HUES64 (cell line): ENCODE measurements around the gene GATA5.

Source experiments
- H3K27ac ChIP-seq: 2 replicates; pipeline ENCODE4 v1.7.0; 2013; ENCODE audit warnings: low read depth, low read length, inconsistent platforms
- H3K27me3 ChIP-seq: 2 replicates; pipeline ENCODE4 v1.6.1; 2013; ENCODE audit warnings: mild to moderate bottlenecking, low read length; ENCODE audit not compliant: insufficient read depth
- H3K36me3 ChIP-seq: 2 replicates; pipeline ENCODE4 v1.6.1; 2013; ENCODE audit warnings: mild to moderate bottlenecking, low read length; ENCODE audit not compliant: insufficient read depth
- H3K4me1 ChIP-seq: 2 replicates; pipeline ENCODE4 v1.6.1; 2013; ENCODE audit warnings: mild to moderate bottlenecking, low read length, moderate library complexity; ENCODE audit not compliant: insufficient read depth
- H3K4me3 ChIP-seq: 2 replicates; pipeline ENCODE4 v1.5.1; 2013; ENCODE audit warnings: mild to moderate bottlenecking, low read length, moderate library complexity
- H3K9ac ChIP-seq: 2 replicates; pipeline ENCODE4 v1.6.1; 2013; ENCODE audit warnings: mild to moderate bottlenecking, low read depth, low read length
- H3K9me3 ChIP-seq: 2 replicates; pipeline ENCODE4 v1.6.1; 2013; ENCODE audit warnings: low read depth, low read length; ENCODE audit not compliant: insufficient read depth
- WGBS: fragments of 150-250, 120-280 bp; methylation state at CpG from one replicate; pipeline ENCODE4 v1.1.7; 2013; ENCODE audit warnings: missing lambda C conversion rate; 5-methylcytosine and 5-hydroxymethylcytosine counted together

Gene GATA5

GRCh38 chr20:62425281-62426058 is 50.3 kb downstream of the GATA5 start:
- 96% methylated on average over 21 of the region's 21 CpGs for WGBS
- Histone ChIP-seq H3K27me3 (no peaks in the 10 kb centered on the region), H3K36me3 (no peaks in the 10 kb centered on the region), H3K9me3 (no peaks in the 10 kb centered on the region), H3K9ac (no peak overlapping the region), H3K27ac (no peak overlapping the region), H3K4me3 (no peak overlapping the region), H3K4me1 (peaks cover 5% of the 10 kb centered on the region)

- H3K36me3 ChIP-seq: no peaks in the 10 kb centered on the region
- no peak overlapping the region for H3K4me3 ChIP-seq
- H3K27me3 ChIP-seq: no peaks in the 10 kb centered on the region
- WGBS: 84% methylated on average over 23 of the region's 23 CpGs
- H3K9me3 ChIP-seq: no peaks in the 10 kb centered on the region
- H3K27ac ChIP-seq: no peak overlapping the region
- no peak overlapping the region for H3K9ac ChIP-seq
- peaks cover 5% of the 10 kb centered on the region for H3K4me1 ChIP-seq
Measured at GRCh38 chr20:62424249-62425107, 51.3 kb downstream of the GATA5 start.

DNA sequence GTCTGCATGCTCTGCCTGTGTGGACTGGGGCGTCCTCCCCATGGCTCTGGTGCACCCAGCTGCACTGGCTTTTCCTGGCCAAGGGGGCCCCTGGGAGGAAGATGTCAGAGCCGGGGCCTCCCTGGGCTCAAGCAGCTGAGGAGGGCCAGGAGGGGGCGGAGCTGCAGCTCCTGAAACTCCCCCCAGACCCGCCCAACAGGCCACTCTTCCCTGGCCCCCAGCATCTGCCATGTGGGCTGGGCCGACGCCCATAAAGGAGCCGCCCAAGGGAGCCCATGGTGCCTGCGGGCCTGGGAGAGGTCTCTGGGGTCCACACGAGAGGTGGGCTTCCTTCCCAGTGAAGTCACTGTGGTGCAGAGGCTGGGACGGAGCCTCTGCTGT is 52.5 kb downstream of the GATA5 start:
- H3K27ac ChIP-seq: no peak overlapping the region
- H3K27me3 ChIP-seq: no peaks in the 10 kb centered on the region
- H3K4me1 ChIP-seq: peaks cover 5% of the 10 kb centered on the region
- no peak overlapping the region for H3K4me3 ChIP-seq
- H3K9ac ChIP-seq: no peak overlapping the region
- WGBS: 81% methylated on average over 10 of the region's 10 CpGs
- no peaks in the 10 kb centered on the region for H3K36me3 ChIP-seq
- no peaks in the 10 kb centered on the region for H3K9me3 ChIP-seq

DNA sequence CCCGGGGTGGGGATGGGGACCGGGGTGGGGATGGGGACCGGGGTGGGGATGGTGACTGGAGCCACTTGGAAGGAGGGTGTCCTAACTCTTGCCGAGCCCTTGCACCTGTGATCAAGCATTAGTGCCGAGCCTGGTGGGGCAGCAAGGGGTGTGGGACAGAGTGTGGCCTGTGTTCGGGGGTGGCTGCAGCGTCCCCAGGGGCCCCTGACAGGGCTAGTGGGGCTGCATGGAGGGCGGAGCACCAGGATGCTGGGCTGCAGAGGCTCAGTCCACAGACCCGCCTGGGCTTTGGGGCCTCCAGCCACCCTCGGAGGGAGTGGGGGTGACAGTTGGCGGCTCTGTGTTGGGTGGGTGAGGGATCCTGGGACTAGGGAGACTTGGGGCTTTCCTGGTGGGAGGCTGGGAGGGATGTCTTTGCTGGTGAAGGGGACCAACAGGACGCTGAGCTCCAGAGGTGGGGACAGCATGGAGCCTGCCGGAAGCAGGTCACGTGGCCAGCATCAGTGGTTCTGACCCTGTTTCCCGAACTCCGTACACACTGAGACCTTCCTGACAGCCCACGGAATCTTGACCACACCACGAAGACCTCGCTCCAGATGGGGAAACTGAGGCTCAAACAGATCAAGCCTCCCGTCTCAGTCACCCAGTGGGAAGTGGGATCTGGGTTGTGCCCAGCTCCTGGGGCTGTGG is 53.0 kb downstream of the GATA5 start:
- no peaks in the 10 kb centered on the region for H3K27me3 ChIP-seq
- H3K9ac ChIP-seq: no peak overlapping the region
- H3K36me3 ChIP-seq: no peaks in the 10 kb centered on the region
- no peaks in the 10 kb centered on the region for H3K9me3 ChIP-seq
- no peak overlapping the region for H3K4me3 ChIP-seq
- no peak overlapping the region for H3K27ac ChIP-seq
- 95% methylated on average over 18 of the region's 20 CpGs for WGBS
- H3K4me1 ChIP-seq: peaks cover 5% of the 10 kb centered on the region

DNA sequence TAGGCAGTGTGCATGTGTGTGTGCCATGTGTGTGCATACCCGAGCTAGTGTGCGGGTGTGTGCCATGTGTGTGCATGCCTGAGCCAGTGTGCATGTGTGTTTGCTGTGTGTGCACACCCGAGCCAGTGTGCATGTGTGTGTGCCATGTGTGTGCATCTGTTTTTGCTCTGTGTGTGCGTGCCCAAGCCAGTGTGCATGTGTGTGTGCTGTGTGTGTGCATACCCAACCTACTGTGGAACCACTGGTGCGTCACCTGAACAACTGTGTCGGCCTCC is 54.1 kb downstream of the GATA5 start:
- H3K4me3 ChIP-seq: no peak overlapping the region
- H3K36me3 ChIP-seq: no peaks in the 10 kb centered on the region
- WGBS: 97% methylated on average over 6 of the region's 6 CpGs
- H3K4me1 ChIP-seq: no peaks in the 10 kb centered on the region
- no peaks in the 10 kb centered on the region for H3K27me3 ChIP-seq
- H3K27ac ChIP-seq: no peak overlapping the region
- no peak overlapping the region for H3K9ac ChIP-seq
- no peaks in the 10 kb centered on the region for H3K9me3 ChIP-seq

DNA sequence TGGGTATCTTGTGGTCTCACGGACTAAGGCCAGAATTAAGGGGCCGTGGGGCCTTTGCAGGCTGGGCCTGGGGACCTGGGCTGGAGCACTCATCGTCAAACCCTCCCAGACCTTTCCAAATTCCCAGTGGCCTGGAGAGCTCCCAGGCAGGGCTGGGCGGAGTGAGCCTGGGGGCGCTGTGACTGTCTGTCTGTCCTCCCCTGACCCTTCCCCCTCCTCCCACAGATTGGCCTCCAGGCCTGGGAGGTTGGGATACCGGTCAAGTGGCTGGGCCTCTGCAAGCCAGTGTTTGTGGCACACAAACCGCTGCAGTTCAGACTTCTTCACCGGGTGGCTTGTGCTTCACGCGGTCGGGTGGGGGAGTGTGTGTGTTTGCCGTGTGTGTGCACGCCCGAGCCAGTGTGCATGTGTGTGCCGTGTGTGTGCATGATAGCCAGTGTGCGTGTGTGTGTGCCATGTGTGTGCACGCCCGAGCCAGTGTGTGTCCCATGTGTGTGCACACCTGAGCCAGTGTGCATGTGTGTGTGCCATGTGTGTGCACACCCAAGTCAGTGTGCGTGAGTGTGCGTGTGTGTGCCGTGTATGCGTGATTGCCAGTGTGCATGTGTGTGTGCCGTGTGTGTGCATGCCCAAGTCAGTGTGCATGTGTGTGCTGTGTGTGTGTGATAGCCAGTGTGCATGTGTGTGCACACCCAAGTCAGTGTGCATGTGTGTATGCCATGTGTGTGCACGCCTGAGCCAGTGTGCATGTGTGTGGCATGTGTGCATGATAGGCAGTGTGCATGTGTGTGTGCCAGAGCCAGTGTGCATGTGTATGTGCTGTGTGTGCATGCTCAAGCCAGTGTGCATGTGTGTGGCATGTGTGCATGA is 54.7 kb downstream of the GATA5 start:
- Histone ChIP-seq H3K36me3 (no peaks in the 10 kb centered on the region), H3K9ac (no peak overlapping the region), H3K4me1 (no peaks in the 10 kb centered on the region), H3K9me3 (no peaks in the 10 kb centered on the region), H3K27ac (no peak overlapping the region), H3K27me3 (no peaks in the 10 kb centered on the region), H3K4me3 (no peak overlapping the region)
- WGBS: 87% methylated on average over 24 of the region's 24 CpGs

GRCh38 chr20:62419759-62420158 is 56.0 kb downstream of the GATA5 start:
- Histone ChIP-seq H3K27me3 (no peaks in the 10 kb centered on the region), H3K4me3 (no peak overlapping the region), H3K4me1 (no peaks in the 10 kb centered on the region), H3K9ac (no peak overlapping the region), H3K36me3 (no peaks in the 10 kb centered on the region), H3K9me3 (no peaks in the 10 kb centered on the region), H3K27ac (no peak overlapping the region)
- 94% methylated on average over 9 of the region's 9 CpGs for WGBS

- H3K9ac ChIP-seq: no peak overlapping the region
- H3K4me3 ChIP-seq: no peak overlapping the region
- H3K27me3 ChIP-seq: no peaks in the 10 kb centered on the region
- H3K4me1 ChIP-seq: no peaks in the 10 kb centered on the region
- no peaks in the 10 kb centered on the region for H3K36me3 ChIP-seq
- WGBS: 91% methylated on average over 19 of the region's 19 CpGs
- H3K27ac ChIP-seq: no peak overlapping the region
- H3K9me3 ChIP-seq: no peaks in the 10 kb centered on the region
Measured at GRCh38 chr20:62418709-62419487, 56.9 kb downstream of the GATA5 start.

GRCh38 chr20:62417981-62418708 is 57.6 kb downstream of the GATA5 start:
- Histone ChIP-seq H3K9ac (no peak overlapping the region), H3K4me3 (no peak overlapping the region), H3K27ac (no peak overlapping the region), H3K9me3 (no peaks in the 10 kb centered on the region), H3K36me3 (no peaks in the 10 kb centered on the region), H3K4me1 (no peaks in the 10 kb centered on the region), H3K27me3 (no peaks in the 10 kb centered on the region)
- WGBS: 92% methylated on average over 25 of the region's 25 CpGs
